Transverse colon (tissue), 4 donors: ENCODE measurements around the gene CCL11. TPM values are rescaled to one million over a fixed set of nuclear protein-coding genes. Genes with fewer than 3 reads are reported as not detected.
A peak's percentile ranks its signal among the peaks of the same experiment; 100 is the strongest.

Experiments
- DNase-seq: peaks from one replicate; pipeline ENCODE4 v3.0.0-alpha.2; 2019
- H3K27ac ChIP-seq, 4 donors: fragments of 200-600 bp; sonication (generic); 2 replicates each; pipeline ENCODE4 v1.5.1; 2016 to 2018; ENCODE audit warnings: inconsistent platforms in 4 of 4
- H3K27me3 ChIP-seq: fragments of 200-600 bp; sonication (generic); 2 replicates; pipeline ENCODE4 v1.5.1; 2017; ENCODE audit warnings: inconsistent platforms
- H3K36me3 ChIP-seq, 4 donors: fragments of 200-600 bp; sonication (generic); 2 replicates each; pipeline ENCODE4 v1.5.1; 2017 to 2019; ENCODE audit warnings: inconsistent platforms in 4 of 4
- H3K4me1 ChIP-seq, 4 donors: fragments of 200-600 bp; sonication (generic); 2 replicates each; pipeline ENCODE4 v1.5.1; 2017 to 2020; ENCODE audit warnings: inconsistent platforms in 4 of 4
- H3K4me3 ChIP-seq, 4 donors: fragments of 200-600 bp; sonication (generic); 1 replicate in 1 of 4; 2 replicates in 3 of 4; pipeline versions ENCODE4 v1.5.1 to v1.6.1; 2017 to 2019; ENCODE audit warnings: inconsistent platforms in 4 of 4
- H3K9me3 ChIP-seq, 2 donors: fragments of 200-600 bp; sonication (generic); 2 replicates each; pipeline ENCODE4 v1.5.1; 2017 to 2019; ENCODE audit warnings: inconsistent platforms in 2 of 2
- EP300 ChIP-seq: sonication (generic); formaldehyde crosslinking; IDR thresholded peaks from one replicate; pipeline ENCODE4 v1.6.1; 2017; ENCODE audit warnings: antibody characterized with exemption, low read depth
- POLR2A ChIP-seq: fragments of 450-650 bp; IDR thresholded peaks from one replicate; pipeline ENCODE4 v1.6.1; 2016; ENCODE audit warnings: antibody characterized with exemption, mild to moderate bottlenecking, moderate library complexity
- POLR2AphosphoS5 ChIP-seq, 3 donors: sonication (generic); formaldehyde crosslinking; IDR thresholded peaks; one replicate each; pipeline ENCODE4 v1.6.1; 2016; ENCODE audit warnings: antibody characterized with exemption in 3 of 3
- WGBS, 2 donors: methylation state at CpG; one replicate each; pipeline ENCODE4 v1.1.5; 2018; ENCODE audit warnings: low coverage in 1 of 2; 5-methylcytosine and 5-hydroxymethylcytosine counted together
- in situ Hi-C, 4 donors: fragments of 200-750 bp; cut with MboI; loops; one replicate each; pipeline versions ENCODE4 v1.15.0 to v1.15.1; 2017; ENCODE audit warnings: low sequenced_read_pairs in 3 of 4, low pct_ligation_motif_present in 1 of 4, low pct_unique_long_range_greater_than_20kb in 1 of 4
- intact Hi-C: fragments of 100-400 bp; cut with DNase I; formaldehyde crosslinking; loops from one replicate; pipeline ENCODE4 v1.15.1; 2023; ENCODE audit warnings: low total_unique reads
- total RNA-seq, 4 donors: library from RNA; depleted of rRNA; stranded (reverse); fragments of >200 nt; gene quantifications; one replicate each; pipeline ENCODE4 v1.1.0, GENCODE V29; 2016
- TF ChIP-seq, protein P1 (sequence below), 5 experiments: fragments of 200-600 bp in 3 of 5; fragments of 450-650 bp in 2 of 5; sonication (generic) in 3 of 5; IDR thresholded peaks; 1 replicate in 2 of 5; 2 replicates in 3 of 5; pipeline ENCODE4 v1.5.1; 2016 to 2017; ENCODE audit warnings: antibody characterized with exemption in 5 of 5, inconsistent platforms in 3 of 5, mild to moderate bottlenecking in 2 of 5, moderate library complexity in 1 of 5

CCL11 gene
- total RNA-seq, 4 donors from 2014 or later, result 3.0 to 10.5 (median 5.8) TPM

- H3K4me3 ChIP-seq, result no peak overlapping the region
- no peaks in the 10 kb centered on the region for H3K27me3 ChIP-seq
- TF ChIP-seq POLR2AphosphoS5 (IDR thresholded peaks at IDR 0.05) (no peak), EP300 (no peak), POLR2A (no peak)
- TF ChIP-seq, protein P1, sequence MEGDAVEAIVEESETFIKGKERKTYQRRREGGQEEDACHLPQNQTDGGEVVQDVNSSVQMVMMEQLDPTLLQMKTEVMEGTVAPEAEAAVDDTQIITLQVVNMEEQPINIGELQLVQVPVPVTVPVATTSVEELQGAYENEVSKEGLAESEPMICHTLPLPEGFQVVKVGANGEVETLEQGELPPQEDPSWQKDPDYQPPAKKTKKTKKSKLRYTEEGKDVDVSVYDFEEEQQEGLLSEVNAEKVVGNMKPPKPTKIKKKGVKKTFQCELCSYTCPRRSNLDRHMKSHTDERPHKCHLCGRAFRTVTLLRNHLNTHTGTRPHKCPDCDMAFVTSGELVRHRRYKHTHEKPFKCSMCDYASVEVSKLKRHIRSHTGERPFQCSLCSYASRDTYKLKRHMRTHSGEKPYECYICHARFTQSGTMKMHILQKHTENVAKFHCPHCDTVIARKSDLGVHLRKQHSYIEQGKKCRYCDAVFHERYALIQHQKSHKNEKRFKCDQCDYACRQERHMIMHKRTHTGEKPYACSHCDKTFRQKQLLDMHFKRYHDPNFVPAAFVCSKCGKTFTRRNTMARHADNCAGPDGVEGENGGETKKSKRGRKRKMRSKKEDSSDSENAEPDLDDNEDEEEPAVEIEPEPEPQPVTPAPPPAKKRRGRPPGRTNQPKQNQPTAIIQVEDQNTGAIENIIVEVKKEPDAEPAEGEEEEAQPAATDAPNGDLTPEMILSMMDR (IDR thresholded peaks at IDR 0.05), result no peak
- in situ Hi-C loops (no loop called here), intact Hi-C loops (no loop called here)
- DNase-seq, result no peak
- H3K4me1 ChIP-seq, result no peaks in the 10 kb centered on the region
- no peaks in the 10 kb centered on the region for H3K36me3 ChIP-seq
- H3K9me3 ChIP-seq, result no peaks in the 10 kb centered on the region
- 65% methylated on average over 4 of the region's 4 CpGs; no CpG with 5 or more reads in 1 of the 2 donors for WGBS, 2 donors
- no peak overlapping the region for H3K27ac ChIP-seq
Measured at GRCh38 chr17:34290586-34290985, 5.0 kb downstream of the CCL11 start.

- Histone ChIP-seq H3K9me3 (no peaks in the 10 kb centered on the region), H3K36me3 (no peaks in the 10 kb centered on the region), H3K27me3 (no peaks in the 10 kb centered on the region), H3K4me3 (no peak overlapping the region), H3K27ac (no peak overlapping the region), H3K4me1 (no peaks in the 10 kb centered on the region)
- TF ChIP-seq, protein P1 (IDR thresholded peaks at IDR 0.05), result no peak
- TF ChIP-seq POLR2AphosphoS5 (IDR thresholded peaks at IDR 0.05) (no peak), POLR2A (no peak), EP300 (no peak)
- in situ Hi-C loops (no loop called here), intact Hi-C loops (no loop called here)
- no peak for DNase-seq
- 77 to 78% methylated on average over 3 to 6 of the region's 6 CpGs for WGBS, 2 donors
Measured at GRCh38 chr17:34291721-34292348, 6.3 kb downstream of the CCL11 start.

DNA sequence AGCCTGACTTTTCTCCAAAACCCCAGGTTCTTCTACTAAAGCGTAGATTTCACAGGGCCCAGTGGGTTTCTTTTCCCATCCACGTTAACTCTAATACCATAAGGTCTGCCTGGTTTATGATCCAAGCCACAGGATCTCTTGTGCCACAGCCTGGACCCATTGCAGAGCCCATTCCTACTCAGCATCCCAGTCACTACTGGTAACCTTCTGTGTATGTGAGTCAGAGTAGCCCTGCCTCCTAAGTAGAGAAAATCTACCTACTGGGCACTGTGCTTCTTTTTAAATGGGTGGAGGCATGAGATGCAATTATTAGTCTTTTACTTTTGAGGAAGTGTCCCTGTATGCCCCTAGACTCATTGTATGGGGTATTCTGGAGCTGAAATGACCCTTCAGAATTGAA is 13.5 kb downstream of the CCL11 start:
- in situ Hi-C loops, result no loop called here
- H3K27me3 ChIP-seq, result no peaks in the 10 kb centered on the region
- H3K27ac ChIP-seq, result no peak overlapping the region
- H3K4me1 ChIP-seq, result peaks cover 0 to 11% (median 7%) of the 10 kb centered on the region in 4 donors
- DNase-seq, result no peak
- 92 to 94% methylated on average over 2 of the region's 2 CpGs for WGBS, 2 donors
- no peak overlapping the region for H3K4me3 ChIP-seq
- intact Hi-C loops, result no loop called here
- no peaks in the 10 kb centered on the region for H3K36me3 ChIP-seq
- TF ChIP-seq, protein P1 (IDR thresholded peaks at IDR 0.05), result no peak
- TF ChIP-seq POLR2AphosphoS5 (IDR thresholded peaks at IDR 0.05), result no peak
- no peak for TF ChIP-seq EP300
- no peak for TF ChIP-seq POLR2A
- H3K9me3 ChIP-seq, result no peaks in the 10 kb centered on the region

DNA sequence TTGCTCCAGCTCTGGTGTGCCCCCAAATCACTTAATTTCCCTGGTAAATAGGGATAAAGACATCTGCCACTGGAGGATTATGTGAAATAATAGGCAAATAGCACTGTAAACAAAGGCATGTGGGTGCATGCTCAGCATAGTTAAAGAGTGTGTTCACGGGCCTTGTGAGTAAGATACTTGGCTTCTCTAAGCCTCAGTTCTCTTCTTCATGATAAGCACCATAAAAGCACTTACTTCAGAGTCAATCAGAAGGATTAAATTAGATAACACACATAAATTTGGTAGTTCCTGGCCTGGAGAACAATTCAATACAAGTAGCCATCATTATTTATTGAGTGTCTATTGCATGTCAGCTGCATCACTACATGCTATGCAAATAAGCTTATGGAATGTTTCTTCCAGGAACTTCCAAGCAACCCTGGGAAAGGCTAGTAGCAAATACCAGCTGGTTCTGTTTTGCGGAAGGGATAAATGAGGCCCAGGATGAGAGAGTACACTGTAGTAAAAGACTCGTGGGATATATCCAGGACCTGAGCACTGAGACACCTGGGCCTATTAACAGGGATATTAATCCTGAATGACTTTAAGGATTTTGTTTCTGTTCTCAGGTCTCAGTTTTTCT is 14.5 kb downstream of the CCL11 start:
- TF ChIP-seq, protein P1 (IDR thresholded peaks at IDR 0.05), result no peak
- no peak for TF ChIP-seq EP300
- no peak for TF ChIP-seq POLR2A
- TF ChIP-seq POLR2AphosphoS5 (IDR thresholded peaks at IDR 0.05), result no peak
- Histone ChIP-seq H3K36me3 (no peaks in the 10 kb centered on the region), H3K9me3 (no peaks in the 10 kb centered on the region), H3K27me3 (no peaks in the 10 kb centered on the region), H3K27ac (peak overlapping the region; percentile 16 to 65 (median 34)), H3K4me3 (no peak overlapping the region), H3K4me1 (peaks cover 0 to 11% (median 7%) of the 10 kb centered on the region in 4 donors)
- in situ Hi-C loops, result no loop called here
- 56 to 88% methylated on average over 3 of the region's 3 CpGs for WGBS, 2 donors
- DNase-seq, result no peak
- intact Hi-C loops, result loop anchor here (10.0 kb wide), 1 partner anchor 95 kb away; no protein-coding TSS in a partner anchor
